DND-41 (cell line): ENCODE results near the gene GK.

Source experiments
- ATAC-seq: fragments of 200-7000 bp; cut with Tn5 transposase; 3 replicates; pipeline ENCODE4 v1.9.1; 2021; ENCODE audit warnings: low read depth; ENCODE audit not compliant: insufficient read depth
- DNase-seq: peaks from one replicate; pipeline ENCODE4 v3.0.0-alpha.2; 2020
- H2AFZ ChIP-seq: 2 replicates; pipeline ENCODE4 v1.6.0; 2012; ENCODE audit warnings: low read depth, low read length
- H3K27ac ChIP-seq: 2 replicates; pipeline ENCODE4 v1.5.1; 2012; ENCODE audit warnings: low read length, inconsistent platforms
- H3K27me3 ChIP-seq: fragments of 200-600 bp; sonication (generic); 2 replicates; pipeline ENCODE4 v1.6.0; 2012; ENCODE audit warnings: low read length, mild to moderate bottlenecking, inconsistent platforms; ENCODE audit not compliant: insufficient read depth, poor library complexity
- H3K36me3 ChIP-seq: 2 replicates; pipeline ENCODE4 v1.5.1; 2012; ENCODE audit warnings: low read length, inconsistent platforms; ENCODE audit not compliant: insufficient read depth
- H3K4me1 ChIP-seq: 2 replicates; pipeline ENCODE4 v1.5.1; 2012; ENCODE audit warnings: mild to moderate bottlenecking, low read length; ENCODE audit not compliant: insufficient read depth
- H3K4me2 ChIP-seq: 2 replicates; pipeline ENCODE4 v1.6.0; 2012; ENCODE audit warnings: mild to moderate bottlenecking, moderate library complexity, low read length, inconsistent platforms; ENCODE audit not compliant: insufficient read depth
- H3K4me3 ChIP-seq, 2 experiments: fragments of 200-600 bp in 1 of 2; shearing (Covaris generic) in 1 of 2; 2 replicates each; pipeline ENCODE4 v1.5.1; 2012 to 2016; ENCODE audit warnings: inconsistent platforms in 2 of 2, low read length in 2 of 2, mild to moderate bottlenecking in 2 of 2, low read depth in 1 of 2, moderate library complexity in 1 of 2
- H3K79me2 ChIP-seq: 2 replicates; pipeline ENCODE4 v1.6.0; 2012; ENCODE audit warnings: low read length, inconsistent platforms; ENCODE audit not compliant: insufficient read depth
- H3K9ac ChIP-seq: 2 replicates; pipeline ENCODE4 v1.6.0; 2012; ENCODE audit warnings: low read depth, mild to moderate bottlenecking, inconsistent platforms, low read length, moderate library complexity
- H3K9me3 ChIP-seq: 2 replicates; pipeline ENCODE4 v1.5.1; 2012; ENCODE audit warnings: low read length, moderate library complexity, mild to moderate bottlenecking, inconsistent platforms; ENCODE audit not compliant: insufficient read depth, severe bottlenecking
- H4K20me1 ChIP-seq: 2 replicates; pipeline ENCODE4 v1.6.0; 2012; ENCODE audit warnings: low read length; ENCODE audit not compliant: insufficient read depth
- CTCF ChIP-seq: IDR thresholded peaks from 2 replicates; pipeline ENCODE4 v1.5.1; 2012; ENCODE audit warnings: borderline replicate concordance, low read length, moderate library complexity, mild to moderate bottlenecking; ENCODE audit not compliant: poor library complexity, severe bottlenecking; ENCODE audit errors: extremely low read depth
- EZH2 ChIP-seq: IDR thresholded peaks from 3 replicates; pipeline ENCODE4 v1.6.1; 2012; ENCODE audit warnings: borderline replicate concordance, low read depth, mild to moderate bottlenecking, moderate library complexity, low read length, inconsistent platforms; ENCODE audit not compliant: severe bottlenecking

Gene GK

GRCh38 chrX:30714138-30714537, 60.9 kb downstream of the GK start:
- no peak overlapping the region for H3K4me3 ChIP-seq
- no peaks in the 10 kb centered on the region for H3K4me1 ChIP-seq
- DNase-seq (no peak), ATAC-seq (no peak)
- no peak for TF ChIP-seq EZH2
- no peak for TF ChIP-seq CTCF
- H3K9me3 ChIP-seq, result no peaks in the 10 kb centered on the region
- no peaks in the 10 kb centered on the region for H3K79me2 ChIP-seq
- peaks cover 11% of the 10 kb centered on the region; the same call in 1 of the 2 replicates for H3K36me3 ChIP-seq
- H3K4me2 ChIP-seq, result no peak overlapping the region
- H3K27me3 ChIP-seq, result no peaks in the 10 kb centered on the region
- H3K27ac ChIP-seq, result no peak overlapping the region
- H2AFZ ChIP-seq, result no peak overlapping the region
- H4K20me1 ChIP-seq, result no peaks in the 10 kb centered on the region
- no peak overlapping the region for H3K9ac ChIP-seq

DNA sequence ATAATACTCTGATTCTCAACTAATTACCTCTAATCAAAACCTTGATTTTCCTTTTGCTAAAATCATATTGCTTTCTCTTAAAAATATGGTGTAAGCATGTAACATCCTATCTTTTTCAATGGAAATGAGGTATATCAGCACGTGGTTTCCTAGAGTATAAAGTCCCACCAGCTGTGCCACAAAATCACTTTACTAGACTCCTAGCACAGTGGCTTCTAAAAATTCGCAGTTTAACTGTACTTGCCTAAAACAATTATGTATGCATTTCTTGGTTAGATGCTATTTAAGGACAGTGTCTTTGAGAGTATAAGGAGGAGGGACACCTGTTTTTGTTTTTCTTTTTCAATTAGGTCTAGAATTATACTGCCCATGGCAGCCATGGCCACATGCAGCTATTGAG, 62.8 kb downstream of the GK start:
- H3K9me3 ChIP-seq, result no peaks in the 10 kb centered on the region
- no peak overlapping the region for H3K4me3 ChIP-seq
- H3K79me2 ChIP-seq, result no peaks in the 10 kb centered on the region
- no peak overlapping the region for H3K9ac ChIP-seq
- no peaks in the 10 kb centered on the region for H3K4me1 ChIP-seq
- TF ChIP-seq CTCF (no peak), EZH2 (no peak)
- no peak overlapping the region for H3K27ac ChIP-seq
- no peak overlapping the region for H3K4me2 ChIP-seq
- H3K27me3 ChIP-seq, result no peaks in the 10 kb centered on the region
- ATAC-seq (no peak), DNase-seq (no peak)
- H4K20me1 ChIP-seq, result no peaks in the 10 kb centered on the region
- H2AFZ ChIP-seq, result no peak overlapping the region
- peaks cover 9% of the 10 kb centered on the region for H3K36me3 ChIP-seq

GRCh38 chrX:30733852-30734660, 80.8 kb downstream of the GK start:
- ATAC-seq (no peak), DNase-seq (no peak)
- Histone ChIP-seq H3K27me3 (no peaks in the 10 kb centered on the region), H3K4me3 (no peak overlapping the region), H3K79me2 (no peaks in the 10 kb centered on the region), H3K4me2 (no peak overlapping the region), H2AFZ (no peak overlapping the region), H3K9me3 (no peaks in the 10 kb centered on the region), H3K4me1 (no peaks in the 10 kb centered on the region; the same call in 1 of the 2 replicates), H4K20me1 (no peaks in the 10 kb centered on the region), H3K36me3 (no peaks in the 10 kb centered on the region; the same call in 1 of the 2 replicates), H3K9ac (no peak overlapping the region), H3K27ac (no peak overlapping the region)
- TF ChIP-seq CTCF (no peak), EZH2 (no peak)
